ENCODE data around the gene SSTR3.

Gene SSTR3

GRCh38 chr22:37242395-37242918 is 30.2 kb upstream of the SSTR3 start:
- no peak overlapping the region for H3K4me3 ChIP-seq (ENCODE audit: low read depth, low read length)
- in situ Hi-C loops (cut with HindIII; ENCODE audit: low sequenced_read_pairs): no loop called here
- no peak for DNase-seq (ENCODE audit: low read depth, low spot score)
- no peak for TF ChIP-seq CTCF (IDR thresholded peaks at IDR 0.05; ENCODE audit: low read depth, low read length)

DNA sequence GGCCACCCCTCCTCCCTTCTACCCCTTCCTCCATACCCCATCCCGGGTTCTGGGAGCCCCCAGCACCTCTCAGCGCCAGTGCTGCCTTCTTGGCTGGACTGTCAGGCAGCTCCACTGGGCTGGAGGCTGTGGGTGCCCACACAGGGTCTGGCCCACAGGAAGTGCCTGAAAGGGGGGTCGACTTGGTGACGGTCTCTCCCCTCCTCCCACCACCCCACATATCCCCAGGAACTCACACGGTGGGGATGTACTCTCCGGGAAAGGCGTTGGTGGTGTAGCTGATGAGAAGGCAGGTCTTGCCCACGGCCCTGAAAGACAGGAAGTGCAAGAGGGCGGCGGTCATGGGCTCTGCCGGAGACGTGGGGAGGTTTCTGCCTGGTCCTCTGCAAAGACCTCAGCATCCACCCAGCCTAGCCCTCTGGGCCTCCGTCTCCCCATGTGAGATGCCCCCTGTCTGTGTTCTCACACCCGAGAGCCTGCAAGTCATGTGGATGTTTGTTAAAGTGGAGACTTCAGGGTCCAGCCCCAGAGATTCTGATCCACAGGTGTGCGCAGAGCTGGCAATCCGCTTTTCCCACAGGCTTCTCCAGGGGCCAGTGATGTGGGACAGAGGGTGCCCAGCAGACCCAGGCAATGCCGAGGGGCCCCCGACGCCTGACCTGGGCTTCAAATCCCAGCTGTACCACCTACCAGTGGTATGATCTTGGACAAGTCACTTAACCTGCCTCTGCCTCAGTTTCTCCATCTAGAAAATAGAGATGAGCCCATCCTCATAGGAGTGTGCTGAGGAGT is 29.3 kb upstream of the SSTR3 start:
- TF ChIP-seq CTCF (IDR thresholded peaks at IDR 0.05; ENCODE audit: low read depth, low read length): no peak
- DNase-seq (ENCODE audit: low read depth, low spot score): no peak
- in situ Hi-C loops (cut with HindIII; ENCODE audit: low sequenced_read_pairs): no loop called here
- H3K4me3 ChIP-seq (ENCODE audit: low read depth, low read length): no peak overlapping the region

DNA sequence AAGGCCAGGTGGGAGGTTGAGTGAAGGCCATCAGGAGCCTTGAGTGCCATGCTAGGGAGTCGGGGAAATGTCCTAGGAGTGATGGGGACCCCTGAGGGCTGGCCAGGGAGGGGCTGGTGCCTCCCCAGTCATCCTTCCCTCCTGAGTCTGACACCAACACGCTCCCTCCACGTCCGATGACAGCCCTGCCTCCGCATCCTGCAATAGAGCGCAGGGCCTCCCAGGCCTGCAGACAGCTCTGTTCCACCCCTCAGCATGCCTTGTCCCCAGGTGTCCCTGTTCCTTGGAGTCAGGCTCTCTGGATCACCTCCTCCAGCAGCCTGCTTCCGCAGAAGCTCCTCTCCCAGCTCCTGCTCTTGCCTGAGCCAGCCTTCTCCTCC is 28.7 kb upstream of the SSTR3 start:
- H3K4me3 ChIP-seq (ENCODE audit: low read depth, low read length): no peak overlapping the region
- in situ Hi-C loops (cut with HindIII; ENCODE audit: low sequenced_read_pairs): no loop called here
- TF ChIP-seq CTCF (IDR thresholded peaks at IDR 0.05; ENCODE audit: low read depth, low read length): no peak
- DNase-seq (ENCODE audit: low read depth, low spot score): no peak

DNA sequence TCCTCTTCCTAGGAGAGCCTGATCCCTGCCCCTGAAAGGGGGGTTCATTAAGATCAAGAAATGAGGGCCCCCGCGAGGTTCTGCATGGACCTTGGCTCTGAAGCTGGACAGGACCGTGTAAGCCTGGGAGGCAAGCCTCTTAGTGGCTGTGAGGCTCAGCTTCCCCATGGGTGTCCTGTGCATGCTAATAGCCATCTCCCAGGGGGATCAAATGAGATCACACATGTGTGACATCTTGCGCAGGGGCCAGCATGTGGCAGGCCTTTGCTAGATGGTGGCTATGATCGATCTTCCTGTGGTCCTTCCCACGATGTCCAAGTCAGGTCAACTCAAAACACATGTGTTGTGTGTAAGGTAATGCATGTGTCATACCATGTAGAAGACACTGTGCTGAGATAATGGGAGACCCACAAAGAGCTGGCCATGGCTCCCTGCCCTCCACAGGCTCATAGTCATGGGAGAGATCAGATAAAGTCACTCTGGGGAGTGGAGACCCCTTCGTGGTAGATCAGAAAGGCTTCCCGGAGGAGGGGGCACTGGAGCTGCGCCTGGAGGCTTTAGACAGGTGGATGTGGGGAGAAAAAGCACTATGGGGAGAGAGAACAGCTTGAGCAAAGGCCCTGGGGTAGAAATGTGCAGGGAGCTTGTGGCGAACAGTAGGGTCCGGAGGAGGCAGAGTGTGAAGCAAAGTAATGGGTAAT is 28.1 kb upstream of the SSTR3 start:
- TF ChIP-seq CTCF (IDR thresholded peaks at IDR 0.05; ENCODE audit: low read depth, low read length): no peak
- in situ Hi-C loops (cut with HindIII; ENCODE audit: low sequenced_read_pairs): no loop called here
- H3K4me3 ChIP-seq (ENCODE audit: low read depth, low read length): no peak overlapping the region
- DNase-seq (ENCODE audit: low read depth, low spot score): no peak

GRCh38 chr22:37239336-37240239 is 27.3 kb upstream of the SSTR3 start:
- H3K4me3 ChIP-seq (ENCODE audit: low read depth, low read length): no peak overlapping the region
- in situ Hi-C loops (cut with HindIII; ENCODE audit: low sequenced_read_pairs): no loop called here
- TF ChIP-seq CTCF (IDR thresholded peaks at IDR 0.05; ENCODE audit: low read depth, low read length): no peak
- no peak for DNase-seq (ENCODE audit: low read depth, low spot score)

Measured in astrocyte of the spinal cord (primary cell).